ENCODE results near the gene WIF1.

The WIF1 gene

DNA sequence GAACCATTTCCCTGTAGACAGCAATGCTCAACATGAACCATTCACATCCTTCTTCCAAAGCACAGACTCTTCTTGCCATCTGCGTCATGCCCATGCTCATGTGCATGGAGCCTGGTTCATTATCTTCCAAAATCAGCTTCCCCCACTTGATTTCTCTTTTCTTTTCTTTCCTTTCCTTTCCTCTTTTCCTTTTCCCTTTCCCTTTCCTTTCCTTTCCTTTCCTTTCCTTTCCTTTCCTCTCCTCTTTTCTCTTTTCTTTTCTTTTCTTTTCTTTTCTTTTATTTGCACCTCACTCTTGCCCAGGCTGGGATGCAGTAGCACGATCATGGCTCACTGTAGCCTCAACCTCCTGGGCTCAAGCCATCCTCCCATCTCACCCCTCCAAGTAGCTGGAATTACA, 37.5 kb downstream of the WIF1 start:
- no peaks in the 10 kb centered on the region for H3K27me3 ChIP-seq (ENCODE audit: control insufficient read depth, insufficient read depth, low read length)
- no peaks in the 10 kb centered on the region for H3K36me3 ChIP-seq (ENCODE audit: control insufficient read depth, insufficient read depth, low read length)
- H3K9me3 ChIP-seq (ENCODE audit: control insufficient read depth, insufficient read depth, low read depth, low read length): no peaks in the 10 kb centered on the region
- no peak overlapping the region for H3K9ac ChIP-seq (ENCODE audit: low read length)
- H3K4me3 ChIP-seq (ENCODE audit: low read depth, low read length): no peak overlapping the region
- no peaks in the 10 kb centered on the region; the same call in 1 of the 2 replicates for H3K4me1 ChIP-seq (ENCODE audit: control insufficient read depth, insufficient read depth, low read length)
- no peak overlapping the region for H3K27ac ChIP-seq (ENCODE audit: low read depth, low read length)

DNA sequence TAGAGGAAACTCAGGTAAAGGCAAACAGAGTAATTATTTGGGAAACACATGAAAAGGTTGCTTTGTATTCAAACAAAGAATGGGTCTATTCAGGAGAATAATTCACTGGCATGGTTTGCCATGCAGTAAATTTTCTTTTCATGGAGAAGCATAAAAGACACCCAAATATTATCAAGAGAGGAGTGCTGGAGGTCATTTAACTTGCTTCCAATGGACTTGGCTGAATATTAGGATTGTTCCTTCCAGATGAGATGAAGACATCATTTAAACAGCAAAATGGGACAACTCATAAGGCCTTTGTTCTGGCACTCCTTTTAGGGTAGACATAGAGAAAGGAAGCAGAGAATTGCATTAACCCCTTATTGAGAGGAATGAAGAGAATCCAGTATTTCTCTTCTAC, 38.7 kb downstream of the WIF1 start:
- Histone ChIP-seq H3K9me3 (ENCODE audit: control insufficient read depth, insufficient read depth, low read depth, low read length) (no peaks in the 10 kb centered on the region), H3K36me3 (ENCODE audit: control insufficient read depth, insufficient read depth, low read length) (no peaks in the 10 kb centered on the region), H3K9ac (ENCODE audit: low read length) (no peak overlapping the region), H3K4me1 (ENCODE audit: control insufficient read depth, insufficient read depth, low read length) (no peaks in the 10 kb centered on the region; the same call in 1 of the 2 replicates), H3K27ac (ENCODE audit: low read depth, low read length) (no peak overlapping the region), H3K27me3 (ENCODE audit: control insufficient read depth, insufficient read depth, low read length) (no peaks in the 10 kb centered on the region), H3K4me3 (ENCODE audit: low read depth, low read length) (no peak overlapping the region)

DNA sequence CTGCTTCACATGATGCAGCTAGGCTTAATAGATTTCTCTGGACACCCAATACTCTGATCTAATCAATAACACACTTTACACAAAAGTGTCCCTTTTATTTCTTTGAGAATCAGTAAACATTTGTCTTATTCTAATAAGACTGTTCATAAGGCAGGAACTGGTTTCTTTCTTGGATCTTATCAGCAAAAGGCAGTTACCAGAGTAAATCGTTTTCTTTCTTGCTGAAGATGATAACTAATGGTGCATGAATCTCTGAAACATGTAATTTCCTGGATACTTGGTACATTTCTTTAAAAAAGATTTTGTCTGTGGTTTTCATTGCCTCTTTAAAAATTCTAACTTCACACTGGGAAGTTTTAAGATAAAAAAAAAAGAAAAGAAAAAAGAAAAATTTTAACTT, 39.6 kb downstream of the WIF1 start:
- Histone ChIP-seq H3K4me3 (ENCODE audit: low read depth, low read length) (no peak overlapping the region), H3K27ac (ENCODE audit: low read depth, low read length) (no peak overlapping the region)

DNA sequence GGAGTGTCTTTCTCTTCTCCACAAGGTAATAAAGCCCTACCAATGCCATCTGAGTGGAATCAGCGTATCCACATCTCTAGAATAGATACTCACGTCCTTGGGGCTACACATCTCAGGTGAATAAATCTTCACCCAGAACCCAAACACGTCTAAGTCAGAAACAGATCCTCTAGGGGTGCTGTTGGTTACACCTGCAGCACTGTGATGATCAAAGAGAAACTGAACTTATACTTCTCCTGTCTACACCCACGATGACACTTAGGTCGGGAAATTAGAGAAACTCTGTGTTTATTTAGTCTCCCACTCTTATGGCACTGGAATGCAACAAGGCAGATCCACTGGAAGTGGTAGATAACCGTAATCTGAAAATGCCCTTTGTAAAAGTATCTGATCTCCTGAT, 46.2 kb downstream of the WIF1 start:
- no peak overlapping the region for H3K9ac ChIP-seq (ENCODE audit: low read length)
- H3K4me1 ChIP-seq (ENCODE audit: control insufficient read depth, insufficient read depth, low read length): no peaks in the 10 kb centered on the region
- no peaks in the 10 kb centered on the region for H3K36me3 ChIP-seq (ENCODE audit: control insufficient read depth, insufficient read depth, low read length)

More for the DNA sequence above, 39.6 kb downstream of the WIF1 start:
- no peaks in the 10 kb centered on the region for H3K27me3 ChIP-seq (ENCODE audit: control insufficient read depth, insufficient read depth, low read length)
- H3K9me3 ChIP-seq (ENCODE audit: control insufficient read depth, insufficient read depth, low read depth, low read length): no peaks in the 10 kb centered on the region
- H3K9ac ChIP-seq (ENCODE audit: low read length): no peak overlapping the region
- H3K36me3 ChIP-seq (ENCODE audit: control insufficient read depth, insufficient read depth, low read length): no peaks in the 10 kb centered on the region
- no peaks in the 10 kb centered on the region; the same call in 1 of the 2 replicates for H3K4me1 ChIP-seq (ENCODE audit: control insufficient read depth, insufficient read depth, low read length)

DNA sequence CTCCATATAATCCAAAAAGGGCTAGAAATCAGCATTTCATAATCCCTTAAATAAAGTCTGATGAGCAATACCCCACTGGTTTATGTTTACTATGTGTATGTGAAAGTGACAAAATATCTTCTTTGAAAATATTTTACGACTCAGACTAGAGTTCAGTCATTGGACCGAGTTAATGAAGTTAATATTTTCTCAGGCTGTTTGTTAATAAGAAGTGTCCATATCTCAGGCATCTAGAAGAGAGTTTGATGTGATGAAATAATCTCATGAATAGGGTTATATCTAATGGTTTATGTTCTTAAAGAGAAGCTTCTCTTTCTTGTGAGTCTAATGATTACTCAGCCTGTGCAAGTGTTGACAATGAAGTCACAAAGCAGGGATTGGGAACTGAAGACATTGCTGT, 51.8 kb downstream of the WIF1 start:
- H3K9me3 ChIP-seq (ENCODE audit: control insufficient read depth, insufficient read depth, low read depth, low read length): no peaks in the 10 kb centered on the region
- H3K4me1 ChIP-seq (ENCODE audit: control insufficient read depth, insufficient read depth, low read length): no peaks in the 10 kb centered on the region
- no peaks in the 10 kb centered on the region for H3K36me3 ChIP-seq (ENCODE audit: control insufficient read depth, insufficient read depth, low read length)
- H3K27ac ChIP-seq (ENCODE audit: low read depth, low read length): no peak overlapping the region
- H3K27me3 ChIP-seq (ENCODE audit: control insufficient read depth, insufficient read depth, low read length): no peaks in the 10 kb centered on the region
- no peak overlapping the region for H3K9ac ChIP-seq (ENCODE audit: low read length)
- H3K4me3 ChIP-seq (ENCODE audit: low read depth, low read length): no peak overlapping the region

More for the DNA sequence above, 46.2 kb downstream of the WIF1 start:
- no peak overlapping the region for H3K4me3 ChIP-seq (ENCODE audit: low read depth, low read length)
- H3K27ac ChIP-seq (ENCODE audit: low read depth, low read length): no peak overlapping the region
- H3K9me3 ChIP-seq (ENCODE audit: control insufficient read depth, insufficient read depth, low read depth, low read length): no peaks in the 10 kb centered on the region
- no peaks in the 10 kb centered on the region for H3K27me3 ChIP-seq (ENCODE audit: control insufficient read depth, insufficient read depth, low read length)

DNA sequence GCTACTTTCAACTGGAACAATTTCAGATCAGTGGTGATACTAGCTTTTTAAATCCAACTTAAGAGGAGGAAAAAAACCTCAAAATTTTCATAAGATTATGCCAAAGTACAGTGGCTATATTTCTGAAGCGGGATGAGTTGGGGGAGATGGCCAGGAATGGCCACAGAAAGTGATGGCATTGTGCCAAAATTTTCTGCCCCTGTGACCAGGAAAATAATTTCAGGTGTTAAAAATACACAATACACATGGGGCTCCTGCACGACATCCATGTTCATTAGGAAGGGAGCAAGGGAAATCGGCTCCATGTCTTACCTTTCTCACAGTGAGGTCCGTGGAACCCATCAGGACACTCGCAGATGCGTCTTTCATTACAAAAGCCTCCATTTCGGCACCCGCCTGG, 53.7 kb downstream of the WIF1 start:
- H3K4me1 ChIP-seq (ENCODE audit: control insufficient read depth, insufficient read depth, low read length): no peaks in the 10 kb centered on the region
- H3K9me3 ChIP-seq (ENCODE audit: control insufficient read depth, insufficient read depth, low read depth, low read length): no peaks in the 10 kb centered on the region
- no peak overlapping the region for H3K27ac ChIP-seq (ENCODE audit: low read depth, low read length)
- H3K27me3 ChIP-seq (ENCODE audit: control insufficient read depth, insufficient read depth, low read length): no peaks in the 10 kb centered on the region
- no peak overlapping the region for H3K9ac ChIP-seq (ENCODE audit: low read length)
- no peak overlapping the region for H3K4me3 ChIP-seq (ENCODE audit: low read depth, low read length)
- no peaks in the 10 kb centered on the region for H3K36me3 ChIP-seq (ENCODE audit: control insufficient read depth, insufficient read depth, low read length)

DNA sequence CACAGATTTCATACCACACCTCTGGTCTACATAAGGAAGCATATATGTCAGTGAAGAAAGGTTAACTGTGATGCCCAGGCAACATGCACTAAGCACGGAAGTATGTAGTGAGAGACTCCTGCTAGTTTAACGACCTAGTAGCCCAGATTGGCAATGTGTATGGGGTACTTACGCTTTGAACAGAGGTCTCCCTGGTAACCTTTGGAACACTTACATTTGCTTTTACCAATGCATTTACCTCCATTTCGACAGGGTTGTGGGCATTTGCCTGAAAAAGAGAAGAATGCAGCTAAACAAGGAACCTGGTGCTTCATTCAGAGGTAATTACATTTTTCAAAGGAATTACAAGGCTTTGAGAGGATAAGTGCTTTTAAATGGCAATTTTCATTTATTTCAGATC, 65.2 kb downstream of the WIF1 start:
- no peak overlapping the region for H3K4me3 ChIP-seq (ENCODE audit: low read depth, low read length)
- H3K27ac ChIP-seq (ENCODE audit: low read depth, low read length): peak overlapping the region; percentile 2; the same call in 1 of the 2 replicates
- no peak overlapping the region for H3K9ac ChIP-seq (ENCODE audit: low read length)
- peaks cover 33% of the 10 kb centered on the region for H3K4me1 ChIP-seq (ENCODE audit: control insufficient read depth, insufficient read depth, low read length)
- no peaks in the 10 kb centered on the region for H3K9me3 ChIP-seq (ENCODE audit: control insufficient read depth, insufficient read depth, low read depth, low read length)
- no peaks in the 10 kb centered on the region for H3K27me3 ChIP-seq (ENCODE audit: control insufficient read depth, insufficient read depth, low read length)
- no peaks in the 10 kb centered on the region for H3K36me3 ChIP-seq (ENCODE audit: control insufficient read depth, insufficient read depth, low read length)

DNA sequence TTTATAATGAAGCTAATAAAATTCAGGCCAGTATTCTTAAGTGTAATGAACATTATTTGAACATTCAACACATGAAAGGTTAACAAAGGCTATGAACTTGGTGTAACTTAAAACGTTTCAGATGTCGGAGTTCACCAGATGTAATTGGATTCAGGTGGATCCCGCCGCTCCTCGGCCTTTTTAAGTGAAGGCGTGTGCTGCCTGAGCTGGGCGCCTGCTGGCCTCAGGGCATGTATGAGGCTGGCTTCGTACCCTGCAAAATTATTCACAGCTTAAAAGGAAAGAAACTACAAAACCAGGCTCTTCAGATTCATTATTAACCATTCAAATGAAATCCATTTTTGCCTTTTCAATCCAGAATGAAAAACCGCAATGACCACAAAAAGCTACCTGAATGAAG, 69.9 kb downstream of the WIF1 start:
- no peaks in the 10 kb centered on the region for H3K9me3 ChIP-seq (ENCODE audit: control insufficient read depth, insufficient read depth, low read depth, low read length)
- peaks cover 28% of the 10 kb centered on the region for H3K4me1 ChIP-seq (ENCODE audit: control insufficient read depth, insufficient read depth, low read length)
- H3K4me3 ChIP-seq (ENCODE audit: low read depth, low read length): no peak overlapping the region
- no peak overlapping the region for H3K27ac ChIP-seq (ENCODE audit: low read depth, low read length)
- H3K9ac ChIP-seq (ENCODE audit: low read length): no peak overlapping the region
- no peaks in the 10 kb centered on the region for H3K36me3 ChIP-seq (ENCODE audit: control insufficient read depth, insufficient read depth, low read length)
- H3K27me3 ChIP-seq (ENCODE audit: control insufficient read depth, insufficient read depth, low read length): no peaks in the 10 kb centered on the region

DNA sequence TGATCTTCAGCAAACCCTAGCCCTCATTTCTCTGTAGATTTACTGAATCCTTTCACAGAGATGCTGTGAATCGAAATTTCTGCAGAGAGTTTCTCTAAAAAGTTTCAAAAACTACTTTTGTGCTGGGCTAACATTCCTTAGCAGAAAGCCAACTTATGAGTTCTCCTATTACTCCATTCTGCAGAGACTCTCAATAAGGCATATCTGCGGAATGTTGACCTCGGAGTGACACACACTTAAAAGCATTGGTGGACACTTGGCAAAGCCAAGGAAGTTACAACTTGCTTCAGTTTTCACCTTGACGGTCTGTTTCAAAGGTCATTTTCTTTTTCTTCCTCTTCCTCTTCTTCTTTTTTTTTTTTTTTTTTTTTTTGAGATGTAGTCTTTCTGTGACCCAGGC, 75.8 kb downstream of the WIF1 start:
- Histone ChIP-seq H3K27ac (ENCODE audit: low read depth, low read length) (no peak overlapping the region), H3K4me3 (ENCODE audit: low read depth, low read length) (no peak overlapping the region), H3K9ac (ENCODE audit: low read length) (no peak overlapping the region), H3K36me3 (ENCODE audit: control insufficient read depth, insufficient read depth, low read length) (no peaks in the 10 kb centered on the region), H3K4me1 (ENCODE audit: control insufficient read depth, insufficient read depth, low read length) (no peaks in the 10 kb centered on the region), H3K27me3 (ENCODE audit: control insufficient read depth, insufficient read depth, low read length) (no peaks in the 10 kb centered on the region), H3K9me3 (ENCODE audit: control insufficient read depth, insufficient read depth, low read depth, low read length) (no peaks in the 10 kb centered on the region)

DNA sequence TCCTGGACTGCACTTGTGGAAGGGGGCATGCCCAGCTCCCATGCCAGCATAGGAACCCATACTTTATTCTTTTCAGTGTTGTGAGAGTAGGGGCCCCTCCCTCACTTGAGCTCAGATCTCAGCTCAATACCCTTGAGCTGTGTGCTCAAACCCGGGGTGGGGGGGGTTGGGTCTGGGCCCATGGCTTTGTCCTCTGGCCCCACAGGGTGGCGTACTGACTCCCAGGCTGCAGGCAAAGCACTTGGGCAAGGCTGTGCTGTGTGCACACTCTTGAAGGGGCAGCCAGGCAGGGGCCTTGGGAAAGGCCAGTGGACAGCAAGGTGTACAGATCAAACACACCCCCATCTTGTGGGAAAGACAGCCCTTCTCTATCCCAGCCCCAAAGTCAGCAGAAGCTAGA, 81.8 kb downstream of the WIF1 start:
- Histone ChIP-seq H3K9ac (ENCODE audit: low read length) (no peak overlapping the region), H3K27ac (ENCODE audit: low read depth, low read length) (no peak overlapping the region), H3K4me1 (ENCODE audit: control insufficient read depth, insufficient read depth, low read length) (no peaks in the 10 kb centered on the region), H3K36me3 (ENCODE audit: control insufficient read depth, insufficient read depth, low read length) (no peaks in the 10 kb centered on the region), H3K27me3 (ENCODE audit: control insufficient read depth, insufficient read depth, low read length) (no peaks in the 10 kb centered on the region), H3K9me3 (ENCODE audit: control insufficient read depth, insufficient read depth, low read depth, low read length) (peaks cover 14% of the 10 kb centered on the region), H3K4me3 (ENCODE audit: low read depth, low read length) (no peak overlapping the region)

DNA sequence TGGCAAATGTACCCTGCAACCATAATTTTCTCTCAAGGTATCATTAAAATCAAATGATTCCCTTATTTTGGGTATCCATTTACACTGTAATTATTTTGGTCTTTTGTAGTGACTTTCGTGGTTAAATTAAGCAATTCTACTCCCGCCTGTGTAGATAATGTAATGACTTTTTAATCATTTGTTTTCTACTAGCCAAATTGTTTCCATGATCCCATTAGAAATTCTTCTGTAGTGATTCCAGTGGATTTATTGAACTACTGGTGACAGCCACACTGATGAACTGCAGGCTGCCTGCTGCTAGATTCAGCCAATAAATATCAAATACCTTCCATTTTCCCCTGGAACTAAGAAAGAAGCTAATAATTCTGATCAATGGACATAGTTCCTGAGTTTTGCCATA, 96.0 kb downstream of the WIF1 start:
- H3K9ac ChIP-seq (ENCODE audit: low read length): no peak overlapping the region
- H3K4me1 ChIP-seq (ENCODE audit: control insufficient read depth, insufficient read depth, low read length): peaks cover 18% of the 10 kb centered on the region; the same call in 1 of the 2 replicates
- no peaks in the 10 kb centered on the region for H3K27me3 ChIP-seq (ENCODE audit: control insufficient read depth, insufficient read depth, low read length)
- H3K36me3 ChIP-seq (ENCODE audit: control insufficient read depth, insufficient read depth, low read length): no peaks in the 10 kb centered on the region
- no peaks in the 10 kb centered on the region for H3K9me3 ChIP-seq (ENCODE audit: control insufficient read depth, insufficient read depth, low read depth, low read length)
- H3K27ac ChIP-seq (ENCODE audit: low read depth, low read length): no peak overlapping the region
- no peak overlapping the region for H3K4me3 ChIP-seq (ENCODE audit: low read depth, low read length)

DNA sequence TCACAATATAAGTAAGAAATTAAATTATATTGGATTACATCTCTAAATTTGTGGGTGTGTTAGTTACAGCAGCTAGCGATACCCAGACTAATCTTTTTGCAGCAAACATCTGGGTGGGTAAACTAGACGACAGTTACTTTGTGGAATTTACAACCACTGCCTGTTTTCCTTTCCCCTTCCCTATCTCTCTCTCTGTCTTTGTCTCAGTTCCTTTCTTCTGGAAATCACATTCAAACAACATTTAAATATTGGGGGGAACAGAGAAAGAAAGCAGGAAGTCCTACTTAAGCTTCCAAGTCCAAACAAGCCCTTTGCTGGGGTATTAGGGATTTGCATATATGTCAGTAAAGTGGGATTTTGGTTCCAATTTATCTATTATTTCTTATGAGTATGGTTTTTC, 97.6 kb downstream of the WIF1 start:
- Histone ChIP-seq H3K9me3 (ENCODE audit: control insufficient read depth, insufficient read depth, low read depth, low read length) (no peaks in the 10 kb centered on the region), H3K9ac (ENCODE audit: low read length) (no peak overlapping the region), H3K27ac (ENCODE audit: low read depth, low read length) (no peak overlapping the region), H3K4me3 (ENCODE audit: low read depth, low read length) (no peak overlapping the region), H3K4me1 (ENCODE audit: control insufficient read depth, insufficient read depth, low read length) (peaks cover 18% of the 10 kb centered on the region; the same call in 1 of the 2 replicates), H3K27me3 (ENCODE audit: control insufficient read depth, insufficient read depth, low read length) (no peaks in the 10 kb centered on the region), H3K36me3 (ENCODE audit: control insufficient read depth, insufficient read depth, low read length) (no peaks in the 10 kb centered on the region)

Measured in HUES6 (cell line).